GM21723 (cell line): ENCODE results near the gene DDX52.
"Not testable (repeated sequence)": the region's sequence is repeated elsewhere in the genome, so short reads cannot be mapped to it uniquely, and the experiment has no call there.

ENCODE experiments used
- ATAC-seq: cut with Tn5 transposase; IDR thresholded peaks from one replicate; pipeline ENCODE4 v1.9.1; 2021; ENCODE audit warnings: mild to moderate bottlenecking, moderate library complexity; ENCODE audit not compliant: unreplicated experiment

Gene DDX52

GRCh38 chr17:37651849-37652248, 8.6 kb upstream of the DDX52 start:
- no peak for ATAC-seq

- ATAC-seq = no peak
These were observed 7.3 kb upstream of the DDX52 start for GRCh38 chr17:37650419-37651003.

GRCh38 chr17:37648555-37648954, 5.3 kb upstream of the DDX52 start:
- ATAC-seq = no peak

- ATAC-seq = no peak
These were observed 4.6 kb upstream of the DDX52 start for GRCh38 chr17:37647856-37648255.

GRCh38 chr17:37643869-37644268, 623 bp upstream of the DDX52 start:
- no peak for ATAC-seq

- no peak for ATAC-seq
These were observed 565 bp downstream of the DDX52 start for GRCh38 chr17:37642681-37643080.

- ATAC-seq = no peak
These were observed 3.2 kb downstream of the DDX52 start for GRCh38 chr17:37640015-37640414.

- ATAC-seq = no peak
These were observed 5.3 kb downstream of the DDX52 start for GRCh38 chr17:37637956-37638355.

GRCh38 chr17:37616430-37616829, 26.8 kb downstream of the DDX52 start:
- ATAC-seq = not testable (repeated sequence)

GRCh38 chr17:37614823-37615222, 28.4 kb downstream of the DDX52 start:
- no peak for ATAC-seq

GRCh38 chr17:37614391-37614790, 28.9 kb downstream of the DDX52 start:
- ATAC-seq = no peak

- ATAC-seq = no peak
These were observed 32.3 kb downstream of the DDX52 start for GRCh38 chr17:37610971-37611370.

GRCh38 chr17:37610041-37610420, 33.2 kb downstream of the DDX52 start:
- not testable (repeated sequence) for ATAC-seq

GRCh38 chr17:37609170-37610040, 33.8 kb downstream of the DDX52 start, which contains the start of gene SYNRG:
Gene SYNRG (minus strand): TSS chr17:37609418. CDS start chr17:37609355, 63 bp downstream.
- peak; percentile 88 for ATAC-seq

GRCh38 chr17:37608351-37609169, 34.7 kb downstream of the DDX52 start:
- peak; percentile 31 for ATAC-seq

GRCh38 chr17:37607637-37608331, 35.5 kb downstream of the DDX52 start:
- no peak for ATAC-seq

- ATAC-seq = no peak
These were observed 37.3 kb downstream of the DDX52 start for GRCh38 chr17:37605813-37606505.

- ATAC-seq = no peak
These were observed 38.2 kb downstream of the DDX52 start for GRCh38 chr17:37605081-37605480.

GRCh38 chr17:37604556-37604955, 38.7 kb downstream of the DDX52 start:
- ATAC-seq = no peak

- no peak for ATAC-seq
These were observed 45.1 kb downstream of the DDX52 start for GRCh38 chr17:37598145-37598544.
